Measurements from ENCODE around the gene TMUB1.
A peak's percentile ranks its signal among the peaks of the same experiment; 100 is the strongest.

TMUB1 gene

DNA sequence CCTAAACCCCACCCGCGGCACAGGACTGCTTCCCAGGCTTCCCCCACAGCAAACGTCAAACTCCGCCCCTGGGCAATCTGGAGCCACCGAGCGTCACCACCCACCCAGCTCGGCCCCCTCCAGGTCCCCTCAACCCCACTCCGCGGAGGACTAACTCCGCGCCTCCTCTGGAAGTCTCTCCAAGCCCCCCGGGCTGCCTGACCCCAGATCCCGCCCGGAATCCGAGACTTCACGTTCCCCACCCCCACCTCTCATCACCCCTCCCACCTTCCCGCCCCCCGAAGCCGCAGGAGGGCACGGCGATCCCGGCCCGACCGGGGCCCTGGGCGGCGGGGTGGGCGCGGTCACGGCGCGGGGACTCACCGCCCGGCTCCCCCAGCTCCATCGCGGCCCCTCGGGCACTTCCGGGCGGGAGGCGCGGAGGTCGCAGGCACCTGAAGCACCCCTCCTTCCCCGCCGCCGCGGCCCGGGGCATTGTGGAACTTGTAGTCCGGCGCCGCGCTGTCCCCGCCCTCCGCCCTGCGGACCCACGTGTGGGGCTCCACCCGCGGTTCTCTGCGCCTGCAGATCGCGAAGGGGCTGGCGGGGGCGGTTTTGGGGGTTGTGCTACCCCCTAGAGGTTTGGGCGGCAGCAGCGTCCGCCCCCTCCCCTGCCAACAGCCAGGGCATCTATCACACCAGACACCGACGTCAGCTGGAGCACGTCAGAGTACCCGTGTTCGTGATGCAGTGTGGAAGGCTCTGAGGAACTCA lies at the start of gene TMUB1:
TSS of gene TMUB1 (minus strand) at position 423 of the 753 bp plus-strand sequence. CDS start 930 bp downstream, outside the sequence.
- FAIRE-seq, result no peak

GRCh38 chr7:151132461-151133205 lies 49.3 kb upstream of the TMUB1 start:
- no peak for FAIRE-seq

DNA sequence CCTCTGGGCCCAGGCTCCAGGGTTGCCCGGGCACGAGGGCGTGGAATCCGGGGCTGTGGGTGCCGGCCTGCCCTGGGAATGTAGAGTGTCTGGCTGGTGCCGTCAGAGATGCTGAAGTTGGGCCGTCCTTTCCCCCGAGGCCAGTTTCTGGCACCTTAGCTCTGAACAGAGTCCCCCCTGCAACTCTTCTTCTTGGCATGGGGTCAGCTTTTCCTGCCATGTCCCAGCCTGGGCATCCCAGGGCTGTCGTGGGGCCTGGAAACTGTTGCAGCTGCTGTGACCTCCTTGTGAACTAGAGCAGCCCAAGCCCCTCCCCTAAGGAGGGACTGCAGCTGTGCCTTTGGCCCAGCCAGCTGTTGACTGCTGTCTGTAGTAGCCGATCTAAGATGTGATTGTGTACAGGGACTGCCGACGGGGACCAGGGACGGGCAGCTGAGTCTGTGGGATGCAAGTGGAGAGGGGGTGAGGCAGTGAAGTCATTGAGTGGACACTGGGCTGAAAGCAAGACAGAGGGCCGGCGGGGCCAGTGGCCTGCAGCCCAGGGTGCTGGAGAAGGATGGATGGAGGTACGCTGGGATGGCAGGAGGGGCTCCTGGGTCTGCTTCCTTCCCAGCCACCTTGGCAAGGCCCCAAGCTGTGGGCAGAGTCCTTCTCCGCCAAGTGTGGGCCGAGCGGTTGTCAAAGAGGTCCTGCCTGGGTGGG lies 48.5 kb upstream of the TMUB1 start:
- no peak for FAIRE-seq

- no peak for FAIRE-seq
These were observed 47.9 kb upstream of the TMUB1 start for GRCh38 chr7:151131224-151131591.

DNA sequence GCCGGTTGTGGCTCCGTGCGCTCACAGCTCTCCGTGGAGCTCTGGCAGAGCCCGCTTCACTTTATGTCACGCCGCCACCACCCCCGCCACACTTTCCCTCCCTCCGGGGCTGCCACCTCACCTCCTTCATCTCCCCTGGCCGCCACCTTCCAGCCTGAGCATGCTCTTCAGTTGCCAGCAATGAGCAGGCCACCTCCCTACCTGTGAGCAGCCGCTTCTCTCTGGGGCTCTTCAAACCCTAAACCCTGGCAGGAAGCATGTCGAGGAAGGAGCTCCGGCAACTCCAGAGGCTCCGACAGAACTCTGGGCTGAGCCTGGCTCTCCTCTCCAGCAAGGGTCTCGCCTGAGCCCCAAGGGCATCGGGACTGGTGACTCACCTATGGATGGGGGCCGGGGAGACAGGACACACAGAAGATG lies 47.5 kb upstream of the TMUB1 start:
- no peak for FAIRE-seq

DNA sequence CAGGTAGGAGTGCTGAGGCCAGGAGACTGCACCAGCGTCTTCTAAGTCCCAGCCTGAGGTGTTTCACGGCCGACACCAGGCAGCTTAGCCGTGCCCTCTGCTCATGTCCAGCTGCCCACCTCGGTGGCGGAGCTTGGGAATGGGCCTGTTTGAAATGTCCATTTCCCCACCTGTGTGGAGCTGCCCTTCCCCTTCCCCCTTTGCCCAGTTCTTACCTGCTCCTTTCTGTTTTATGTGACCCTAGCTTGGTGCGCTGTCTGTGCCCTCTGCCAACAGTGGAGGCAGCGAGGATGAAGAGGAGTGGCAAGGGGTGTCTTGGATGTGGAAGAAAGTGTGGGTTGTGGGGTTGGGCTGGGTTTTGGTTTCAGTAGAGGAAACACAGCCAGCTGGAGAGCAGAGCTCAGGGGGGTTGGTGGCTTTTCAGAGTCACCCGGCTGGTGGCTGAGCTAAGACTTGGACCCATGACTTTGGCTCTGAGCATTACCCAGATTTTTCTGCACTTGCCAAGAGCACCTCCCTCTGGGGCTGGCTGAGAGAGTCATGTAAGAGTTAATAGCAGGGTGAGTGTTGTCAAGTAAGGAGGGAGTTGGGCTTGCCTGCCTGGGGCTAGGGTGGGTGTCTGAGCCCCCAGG lies 46.8 kb upstream of the TMUB1 start:
- no peak for FAIRE-seq

DNA sequence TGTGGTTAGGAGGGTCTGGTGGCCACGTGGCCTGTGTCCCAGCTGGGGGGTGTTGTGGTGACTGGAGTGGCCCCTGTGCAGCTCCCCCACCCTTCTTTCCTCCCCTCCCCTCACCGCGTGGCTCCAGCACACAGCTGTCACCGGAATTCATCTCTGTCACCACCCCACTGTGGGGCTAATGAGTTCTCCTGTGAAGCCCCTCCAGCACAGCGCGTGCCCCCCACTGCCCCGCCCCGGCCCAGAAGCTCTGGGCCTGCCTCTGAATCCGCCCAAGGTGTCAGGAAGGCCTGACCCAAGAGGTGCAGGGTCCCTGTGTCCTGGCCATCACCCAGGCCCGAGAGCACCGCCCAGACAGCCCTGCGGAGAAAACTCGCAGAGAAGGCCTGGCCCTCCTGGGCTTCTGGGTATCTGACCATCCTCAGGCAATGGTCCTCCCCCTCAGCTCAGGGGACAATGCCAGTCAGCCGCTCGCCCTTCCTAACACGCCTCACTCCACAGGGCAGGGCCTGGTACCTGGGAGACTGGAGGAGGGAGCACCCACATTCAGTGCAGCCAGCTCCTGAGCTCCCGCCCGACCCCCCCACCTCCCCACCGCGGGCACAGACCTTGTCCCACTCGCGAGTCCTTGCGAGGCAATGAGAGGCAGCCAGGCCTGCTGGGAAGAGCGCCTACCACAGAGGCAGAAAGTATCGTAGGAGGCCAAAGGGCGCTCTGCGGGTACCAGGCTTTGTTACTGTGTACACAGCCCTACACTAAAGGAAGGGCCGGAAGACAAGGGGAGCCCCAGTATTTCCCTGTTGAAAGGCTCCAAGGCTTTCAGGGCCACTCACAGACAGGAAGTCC lies 46.0 kb upstream of the TMUB1 start:
- FAIRE-seq, result no peak

GRCh38 chr7:151128716-151129115 lies 45.4 kb upstream of the TMUB1 start:
- FAIRE-seq, result no peak

DNA sequence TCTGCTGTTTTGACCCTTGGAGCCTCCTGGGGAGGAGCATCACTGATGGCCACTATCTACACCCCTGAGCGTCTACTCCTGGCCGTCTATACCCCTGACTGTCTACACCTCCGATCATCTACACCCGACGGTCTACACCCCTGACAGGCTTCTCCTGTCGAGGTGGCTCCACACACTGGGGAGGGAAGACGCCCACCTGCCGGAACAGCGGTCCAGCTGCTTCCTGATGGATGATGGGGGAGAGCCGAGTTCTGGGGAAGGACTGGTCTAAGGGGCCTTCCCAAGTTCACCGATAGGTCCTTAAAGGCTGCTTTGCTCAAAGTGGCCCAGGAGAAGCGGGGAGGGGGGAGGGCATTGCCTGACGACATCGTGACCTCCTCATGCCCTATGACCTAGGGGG lies 44.9 kb upstream of the TMUB1 start:
- FAIRE-seq, result no peak

- FAIRE-seq, result no peak
These were observed 43.3 kb upstream of the TMUB1 start for GRCh38 chr7:151126491-151127137.

DNA sequence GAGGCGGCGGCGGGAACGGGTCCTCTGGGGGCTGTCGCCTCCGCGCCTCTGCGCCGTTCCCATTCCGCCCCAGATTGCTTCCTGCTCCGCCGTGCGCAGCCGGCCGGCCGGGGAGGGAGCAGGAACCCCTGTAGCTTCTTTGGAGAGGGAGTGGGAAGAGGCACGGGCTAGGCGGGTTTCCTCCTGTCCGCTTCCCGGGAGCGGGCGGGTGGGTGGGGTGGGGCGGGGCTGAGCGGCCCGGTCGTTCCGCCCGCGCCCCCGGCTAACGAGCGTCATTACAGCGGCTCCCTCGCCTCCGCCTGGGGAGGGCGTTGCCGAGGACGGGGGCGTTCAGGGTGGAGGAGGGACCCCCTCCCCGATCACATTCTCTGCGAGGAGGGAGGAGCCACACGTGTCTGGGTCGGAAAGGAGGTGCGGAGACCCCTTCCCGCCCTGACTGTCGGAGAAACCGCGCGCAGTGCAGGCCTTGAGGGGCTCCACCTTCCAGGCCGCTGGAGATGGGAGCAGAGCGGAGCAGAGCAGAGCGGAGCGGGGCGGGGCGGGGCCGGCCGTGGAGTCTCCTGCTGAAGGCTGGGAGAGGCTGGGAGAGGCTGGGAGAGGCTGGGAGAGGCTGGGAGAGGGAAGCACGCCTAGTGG lies 42.7 kb upstream of the TMUB1 start:
- FAIRE-seq, result no peak

DNA sequence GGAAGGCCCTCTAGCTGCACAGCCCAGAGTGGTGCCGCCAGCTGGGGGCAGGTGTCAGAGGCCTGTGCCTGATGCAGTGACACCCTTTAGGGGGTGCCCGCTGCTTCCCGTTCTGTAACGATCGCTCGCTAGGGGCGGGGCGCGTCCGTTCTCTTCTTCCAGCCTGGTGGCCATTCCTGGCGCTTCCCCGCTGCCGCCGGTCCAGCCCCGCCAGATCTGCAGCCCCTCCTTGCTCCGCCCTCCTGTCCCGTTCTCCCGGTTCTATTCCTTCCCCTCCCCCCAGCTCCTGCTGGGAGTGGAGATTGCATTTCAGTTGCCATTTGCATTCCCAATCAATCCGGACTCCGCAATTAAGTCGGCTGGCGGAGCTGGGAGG lies 42.2 kb upstream of the TMUB1 start:
- no peak for FAIRE-seq

DNA sequence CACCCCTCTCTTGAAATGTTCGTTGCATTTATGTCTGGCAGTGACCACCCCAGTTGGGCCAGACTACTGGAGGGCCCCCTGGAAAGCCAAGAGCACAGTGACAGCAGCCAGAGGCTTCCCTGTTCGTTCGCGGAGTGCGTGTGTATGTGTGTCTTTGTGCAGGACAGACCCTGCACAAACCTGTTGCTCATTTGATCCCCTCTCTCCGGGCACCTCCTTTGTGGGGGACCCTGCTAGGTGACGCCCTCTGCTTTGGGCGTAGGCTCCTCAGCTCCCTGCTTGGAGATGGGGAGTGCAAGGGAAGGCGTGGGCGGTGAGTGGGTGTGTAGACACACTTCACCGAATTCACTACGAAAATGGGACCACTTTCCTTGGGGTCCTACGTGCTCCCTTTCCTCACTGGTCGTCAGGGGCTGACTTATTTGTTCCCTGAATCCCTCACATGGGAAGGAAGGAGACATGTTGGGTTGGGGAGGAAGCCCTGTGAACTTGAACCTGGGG lies 41.7 kb upstream of the TMUB1 start:
- no peak for FAIRE-seq

DNA sequence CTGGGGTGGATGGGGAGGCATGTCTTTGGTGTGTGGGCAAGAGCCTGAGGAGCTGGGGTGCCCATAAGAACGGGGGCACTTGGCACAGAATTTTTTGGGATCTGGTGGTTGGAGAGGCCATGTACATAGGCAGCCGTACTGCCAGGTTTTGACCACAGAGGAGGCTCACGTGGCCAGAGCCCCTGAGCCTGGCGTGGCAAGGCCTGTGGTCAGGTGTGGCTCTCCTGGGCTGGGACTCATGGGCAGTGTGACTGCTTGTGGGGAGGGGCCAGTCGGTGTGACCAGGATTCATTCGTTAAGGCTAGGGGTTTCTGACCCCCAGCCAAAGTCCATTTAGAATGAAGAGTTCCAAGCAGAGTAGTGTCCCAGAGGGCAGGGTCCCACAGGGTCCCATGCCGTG lies 41.2 kb upstream of the TMUB1 start:
- no peak for FAIRE-seq

GRCh38 chr7:151123822-151124464 lies 40.6 kb upstream of the TMUB1 start:
- peak; percentile 86 for FAIRE-seq

- no peak for FAIRE-seq
These were observed 40.0 kb upstream of the TMUB1 start for GRCh38 chr7:151123158-151123821.

DNA sequence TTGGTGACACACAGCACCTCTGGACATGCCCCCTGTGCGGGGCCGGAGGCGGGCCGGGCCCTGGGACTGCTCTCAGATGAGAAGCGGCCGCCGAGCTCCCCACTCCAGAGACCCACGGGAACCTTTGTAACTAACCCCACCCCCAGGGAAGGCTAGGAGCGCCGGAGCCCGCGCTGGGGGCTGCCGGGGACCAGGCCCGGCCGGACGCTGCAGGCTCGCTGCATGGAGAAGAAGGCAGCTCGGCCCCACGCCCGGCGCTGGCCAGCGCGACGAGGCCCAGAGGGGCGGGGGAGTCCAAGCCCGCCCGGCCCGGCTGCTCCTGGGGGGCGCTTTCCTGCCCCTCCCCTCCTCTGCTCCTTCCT lies 39.5 kb upstream of the TMUB1 start:
- no peak for FAIRE-seq

- no peak for FAIRE-seq
These were observed 39.0 kb upstream of the TMUB1 start for GRCh38 chr7:151122276-151122675.

DNA sequence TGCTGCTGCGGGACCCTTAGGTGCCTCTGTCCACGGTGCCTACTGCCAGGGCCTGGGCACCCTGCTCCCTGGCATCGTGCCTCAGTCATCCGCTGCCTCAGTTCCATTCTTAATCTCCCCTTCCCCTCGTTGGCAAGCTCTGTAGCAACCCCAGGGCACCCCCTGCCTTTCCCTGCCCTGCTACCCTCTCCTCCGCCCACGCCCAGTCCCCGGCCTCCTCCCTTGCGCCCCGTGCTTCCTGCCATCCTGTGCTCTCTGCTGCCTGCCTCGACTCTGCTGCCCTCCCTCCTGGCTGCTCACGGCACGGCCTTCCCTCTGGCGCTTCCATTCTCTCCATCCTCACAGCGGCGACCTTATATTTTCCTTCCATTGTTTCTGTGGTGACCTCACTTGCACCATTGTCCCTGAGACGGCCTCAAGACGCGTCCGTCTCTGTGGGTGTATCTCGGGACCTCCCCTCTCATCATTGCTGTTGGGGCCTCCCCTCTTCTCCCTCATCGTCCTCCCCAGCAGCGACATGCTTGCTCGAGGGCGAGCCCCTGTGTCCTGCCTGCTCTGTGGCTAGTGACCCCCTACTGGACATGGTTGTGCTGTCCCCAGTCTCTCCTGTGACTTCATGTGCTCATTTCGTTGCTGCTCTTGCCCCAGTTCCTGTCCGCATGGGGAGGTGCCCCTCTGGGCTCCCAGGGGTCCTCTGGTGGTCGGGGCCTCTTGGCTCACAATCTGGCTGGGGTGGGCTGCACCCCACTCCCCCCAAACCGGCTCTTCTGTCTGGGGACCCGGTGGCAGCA lies 38.3 kb upstream of the TMUB1 start:
- FAIRE-seq, result no peak

Data from G401.6 (cell line).